Measurements from ENCODE around the gene OR5B17.
"Not testable (repeated sequence)": the region's sequence is repeated elsewhere in the genome, so short reads cannot be mapped to it uniquely, and the experiment has no call there.

- not testable (repeated sequence) for TF ChIP-seq POLR2A (IDR thresholded peaks at IDR 0.05; ENCODE audit: extremely low read depth, insufficient read length); CTCF (IDR thresholded peaks at IDR 0.05; ENCODE audit: low read depth, low read length)
These were observed 40.8 kb upstream of the OR5B17 start for GRCh38 chr11:58399622-58400021.

All from NB4 (cell line).